ENCODE results near the gene BCL11B.

BCL11B gene

GRCh38 chr14:99241325-99242010 is 30.5 kb downstream of the BCL11B start:
- Histone ChIP-seq H3K4me1 (ENCODE audit: control insufficient read depth in 2 of 2, insufficient read depth in 2 of 2, low read length in 2 of 2) (peaks cover 0 to 3% of the 10 kb centered on the region in 2 donors), H3K4me3 (ENCODE audit: low read length in 2 of 2) (peak overlapping the region in 1 of 2 donors; percentile 23), H3K27ac (ENCODE audit: low read depth in 2 of 2, low read length in 2 of 2) (peak overlapping the region in 1 of 2 donors; percentile 50), H3K9me3 (ENCODE audit: control insufficient read depth in 2 of 2, low read length in 2 of 2) (no peaks in the 10 kb centered on the region), H3K9ac (ENCODE audit: low read depth in 1 of 2, low read length in 2 of 2) (no peak overlapping the region), H3K36me3 (ENCODE audit: control insufficient read depth in 2 of 2, insufficient read depth in 2 of 2, low read length in 2 of 2) (no peaks in the 10 kb centered on the region), H3K27me3 (ENCODE audit: control insufficient read depth in 2 of 2, insufficient read depth in 2 of 2, low read length in 2 of 2) (peaks cover 3 to 4% of the 10 kb centered on the region in 2 donors)

GRCh38 chr14:99240627-99241324 is 31.2 kb downstream of the BCL11B start:
- Histone ChIP-seq H3K36me3 (ENCODE audit: control insufficient read depth in 2 of 2, insufficient read depth in 2 of 2, low read length in 2 of 2) (no peaks in the 10 kb centered on the region), H3K9me3 (ENCODE audit: control insufficient read depth in 2 of 2, low read length in 2 of 2) (no peaks in the 10 kb centered on the region), H3K9ac (ENCODE audit: low read depth in 1 of 2, low read length in 2 of 2) (no peak overlapping the region), H3K4me3 (ENCODE audit: low read length in 2 of 2) (peak overlapping the region in 1 of 2 donors; percentile 17), H3K27me3 (ENCODE audit: control insufficient read depth in 2 of 2, insufficient read depth in 2 of 2, low read length in 2 of 2) (peaks cover 3 to 4% of the 10 kb centered on the region in 2 donors), H3K4me1 (ENCODE audit: control insufficient read depth in 2 of 2, insufficient read depth in 2 of 2, low read length in 2 of 2) (peaks cover 0 to 3% of the 10 kb centered on the region in 2 donors), H3K27ac (ENCODE audit: low read depth in 2 of 2, low read length in 2 of 2) (peak overlapping the region in 1 of 2 donors; percentile 38)

- no peak overlapping the region for H3K4me3 ChIP-seq (ENCODE audit: low read length in 2 of 2)
- H3K27me3 ChIP-seq (ENCODE audit: control insufficient read depth in 2 of 2, insufficient read depth in 2 of 2, low read length in 2 of 2) = peaks cover 0 to 3% of the 10 kb centered on the region in 2 donors
Observed at GRCh38 chr14:99239661-99240092, 32.3 kb downstream of the BCL11B start.

GRCh38 chr14:99238216-99238615 is 33.8 kb downstream of the BCL11B start:
- no peak overlapping the region for H3K9ac ChIP-seq (ENCODE audit: low read depth in 1 of 2, low read length in 2 of 2)
- H3K4me3 ChIP-seq (ENCODE audit: low read length in 2 of 2) = no peak overlapping the region
- H3K4me1 ChIP-seq (ENCODE audit: control insufficient read depth in 2 of 2, insufficient read depth in 2 of 2, low read length in 2 of 2) = peaks cover 0 to 3% of the 10 kb centered on the region in 2 donors
- no peak overlapping the region for H3K27ac ChIP-seq (ENCODE audit: low read depth in 2 of 2, low read length in 2 of 2)
- H3K27me3 ChIP-seq (ENCODE audit: control insufficient read depth in 2 of 2, insufficient read depth in 2 of 2, low read length in 2 of 2) = peaks cover 0 to 3% of the 10 kb centered on the region in 2 donors
- H3K36me3 ChIP-seq (ENCODE audit: control insufficient read depth in 2 of 2, insufficient read depth in 2 of 2, low read length in 2 of 2) = no peaks in the 10 kb centered on the region
- no peaks in the 10 kb centered on the region for H3K9me3 ChIP-seq (ENCODE audit: control insufficient read depth in 2 of 2, low read length in 2 of 2)

More at GRCh38 chr14:99239661-99240092, 32.3 kb downstream of the BCL11B start:
- no peaks in the 10 kb centered on the region for H3K36me3 ChIP-seq (ENCODE audit: control insufficient read depth in 2 of 2, insufficient read depth in 2 of 2, low read length in 2 of 2)
- no peak overlapping the region for H3K9ac ChIP-seq (ENCODE audit: low read depth in 1 of 2, low read length in 2 of 2)
- H3K9me3 ChIP-seq (ENCODE audit: control insufficient read depth in 2 of 2, low read length in 2 of 2) = no peaks in the 10 kb centered on the region
- H3K27ac ChIP-seq (ENCODE audit: low read depth in 2 of 2, low read length in 2 of 2) = no peak overlapping the region
- peaks cover 0 to 3% of the 10 kb centered on the region in 2 donors for H3K4me1 ChIP-seq (ENCODE audit: control insufficient read depth in 2 of 2, insufficient read depth in 2 of 2, low read length in 2 of 2)

- Histone ChIP-seq H3K4me3 (ENCODE audit: low read length in 2 of 2) (no peak overlapping the region), H3K9ac (ENCODE audit: low read depth in 1 of 2, low read length in 2 of 2) (no peak overlapping the region), H3K27ac (ENCODE audit: low read depth in 2 of 2, low read length in 2 of 2) (peak overlapping the region in 1 of 2 donors; percentile 16), H3K4me1 (ENCODE audit: control insufficient read depth in 2 of 2, insufficient read depth in 2 of 2, low read length in 2 of 2) (peaks cover 0 to 3% of the 10 kb centered on the region in 2 donors), H3K36me3 (ENCODE audit: control insufficient read depth in 2 of 2, insufficient read depth in 2 of 2, low read length in 2 of 2) (no peaks in the 10 kb centered on the region), H3K27me3 (ENCODE audit: control insufficient read depth in 2 of 2, insufficient read depth in 2 of 2, low read length in 2 of 2) (peaks cover 0 to 3% of the 10 kb centered on the region in 2 donors), H3K9me3 (ENCODE audit: control insufficient read depth in 2 of 2, low read length in 2 of 2) (no peaks in the 10 kb centered on the region)
Observed at GRCh38 chr14:99237288-99237687, 34.7 kb downstream of the BCL11B start.

GRCh38 chr14:99236386-99237138 is 35.4 kb downstream of the BCL11B start:
- peaks cover 0 to 3% of the 10 kb centered on the region in 2 donors for H3K4me1 ChIP-seq (ENCODE audit: control insufficient read depth in 2 of 2, insufficient read depth in 2 of 2, low read length in 2 of 2)
- no peak overlapping the region for H3K27ac ChIP-seq (ENCODE audit: low read depth in 2 of 2, low read length in 2 of 2)
- H3K4me3 ChIP-seq (ENCODE audit: low read length in 2 of 2) = no peak overlapping the region
- no peaks in the 10 kb centered on the region for H3K9me3 ChIP-seq (ENCODE audit: control insufficient read depth in 2 of 2, low read length in 2 of 2)
- peaks cover 0 to 2% of the 10 kb centered on the region in 2 donors for H3K27me3 ChIP-seq (ENCODE audit: control insufficient read depth in 2 of 2, insufficient read depth in 2 of 2, low read length in 2 of 2)
- no peak overlapping the region for H3K9ac ChIP-seq (ENCODE audit: low read depth in 1 of 2, low read length in 2 of 2)
- no peaks in the 10 kb centered on the region for H3K36me3 ChIP-seq (ENCODE audit: control insufficient read depth in 2 of 2, insufficient read depth in 2 of 2, low read length in 2 of 2)

GRCh38 chr14:99235582-99236320 is 36.2 kb downstream of the BCL11B start:
- H3K27ac ChIP-seq (ENCODE audit: low read depth in 2 of 2, low read length in 2 of 2) = no peak overlapping the region
- no peaks in the 10 kb centered on the region for H3K27me3 ChIP-seq (ENCODE audit: control insufficient read depth in 2 of 2, insufficient read depth in 2 of 2, low read length in 2 of 2)

GRCh38 chr14:99234961-99235571 is 36.9 kb downstream of the BCL11B start:
- Histone ChIP-seq H3K36me3 (ENCODE audit: control insufficient read depth in 2 of 2, insufficient read depth in 2 of 2, low read length in 2 of 2) (no peaks in the 10 kb centered on the region), H3K4me1 (ENCODE audit: control insufficient read depth in 2 of 2, insufficient read depth in 2 of 2, low read length in 2 of 2) (peaks cover 0 to 3% of the 10 kb centered on the region in 2 donors), H3K4me3 (ENCODE audit: low read length in 2 of 2) (no peak overlapping the region), H3K9ac (ENCODE audit: low read depth in 1 of 2, low read length in 2 of 2) (no peak overlapping the region), H3K27ac (ENCODE audit: low read depth in 2 of 2, low read length in 2 of 2) (no peak overlapping the region), H3K27me3 (ENCODE audit: control insufficient read depth in 2 of 2, insufficient read depth in 2 of 2, low read length in 2 of 2) (no peaks in the 10 kb centered on the region), H3K9me3 (ENCODE audit: control insufficient read depth in 2 of 2, low read length in 2 of 2) (no peaks in the 10 kb centered on the region)

More at GRCh38 chr14:99235582-99236320, 36.2 kb downstream of the BCL11B start:
- H3K4me3 ChIP-seq (ENCODE audit: low read length in 2 of 2) = no peak overlapping the region
- H3K36me3 ChIP-seq (ENCODE audit: control insufficient read depth in 2 of 2, insufficient read depth in 2 of 2, low read length in 2 of 2) = no peaks in the 10 kb centered on the region
- H3K9ac ChIP-seq (ENCODE audit: low read depth in 1 of 2, low read length in 2 of 2) = no peak overlapping the region
- H3K4me1 ChIP-seq (ENCODE audit: control insufficient read depth in 2 of 2, insufficient read depth in 2 of 2, low read length in 2 of 2) = peaks cover 0 to 3% of the 10 kb centered on the region in 2 donors
- H3K9me3 ChIP-seq (ENCODE audit: control insufficient read depth in 2 of 2, low read length in 2 of 2) = no peaks in the 10 kb centered on the region

- Histone ChIP-seq H3K9me3 (ENCODE audit: control insufficient read depth in 2 of 2, low read length in 2 of 2) (no peaks in the 10 kb centered on the region), H3K9ac (ENCODE audit: low read depth in 1 of 2, low read length in 2 of 2) (no peak overlapping the region), H3K4me3 (ENCODE audit: low read length in 2 of 2) (no peak overlapping the region), H3K27me3 (ENCODE audit: control insufficient read depth in 2 of 2, insufficient read depth in 2 of 2, low read length in 2 of 2) (no peaks in the 10 kb centered on the region), H3K36me3 (ENCODE audit: control insufficient read depth in 2 of 2, insufficient read depth in 2 of 2, low read length in 2 of 2) (no peaks in the 10 kb centered on the region), H3K27ac (ENCODE audit: low read depth in 2 of 2, low read length in 2 of 2) (no peak overlapping the region), H3K4me1 (ENCODE audit: control insufficient read depth in 2 of 2, insufficient read depth in 2 of 2, low read length in 2 of 2) (peaks cover 0 to under 1% of the 10 kb centered on the region in 2 donors)
Observed at GRCh38 chr14:99234355-99234754, 37.6 kb downstream of the BCL11B start.

Data from mucosa of rectum (tissue), 2 donors.